ENCODE measurements around the gene PRSS56. TPM values are rescaled to one million over a fixed set of nuclear protein-coding genes. Genes with fewer than 3 reads are reported as not detected.

PRSS56 gene
- total RNA-seq, 1 donor from 2014 or later, result not detected

DNA sequence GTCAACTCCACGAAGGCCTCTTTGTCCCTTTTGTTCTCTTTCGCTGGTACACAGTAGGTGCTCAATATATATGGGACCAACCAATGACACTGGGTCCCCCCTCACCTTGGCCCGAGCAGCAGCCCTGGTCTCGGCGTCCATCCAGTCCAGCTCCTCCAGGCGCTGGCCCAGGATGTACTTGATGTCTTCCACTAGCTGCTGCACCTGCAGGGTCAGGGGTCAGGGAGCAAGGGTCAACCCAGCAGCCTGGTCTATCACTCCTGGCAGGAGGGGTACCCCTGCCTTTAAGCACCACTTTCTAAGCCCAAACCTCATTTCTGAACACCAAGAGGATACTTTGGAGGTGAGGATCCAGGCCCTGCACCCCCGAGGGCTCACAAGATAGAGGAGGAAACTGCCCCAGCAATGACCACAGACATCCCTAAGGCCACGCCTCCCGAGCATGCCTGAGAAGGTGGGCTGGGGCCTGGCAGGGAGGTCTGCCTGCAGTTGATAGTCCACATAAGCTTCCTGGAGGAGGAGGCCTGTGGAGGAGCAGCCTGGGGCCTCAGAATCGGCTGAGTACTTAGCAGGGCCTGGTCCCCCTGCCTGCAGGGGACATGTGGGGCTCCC, 36.8 kb upstream of the PRSS56 start:
- no peak overlapping the region for H3K27ac Mint-ChIP-seq
- peaks cover 16% of the 10 kb centered on the region for H3K27me3 Mint-ChIP-seq (ENCODE audit: insufficient read depth)
- H3K9me3 Mint-ChIP-seq, result no peaks in the 10 kb centered on the region
- H3K4me3 Mint-ChIP-seq, result no peak overlapping the region
- H3K36me3 Mint-ChIP-seq (ENCODE audit: low read depth), result no peaks in the 10 kb centered on the region
- DNase-seq (ENCODE audit: low spot score), result no peak
- H3K4me1 Mint-ChIP-seq (ENCODE audit: low read depth), result no peaks in the 10 kb centered on the region
- intact Hi-C loops (cut with micrococcal nuclease), result no loop called here

DNA sequence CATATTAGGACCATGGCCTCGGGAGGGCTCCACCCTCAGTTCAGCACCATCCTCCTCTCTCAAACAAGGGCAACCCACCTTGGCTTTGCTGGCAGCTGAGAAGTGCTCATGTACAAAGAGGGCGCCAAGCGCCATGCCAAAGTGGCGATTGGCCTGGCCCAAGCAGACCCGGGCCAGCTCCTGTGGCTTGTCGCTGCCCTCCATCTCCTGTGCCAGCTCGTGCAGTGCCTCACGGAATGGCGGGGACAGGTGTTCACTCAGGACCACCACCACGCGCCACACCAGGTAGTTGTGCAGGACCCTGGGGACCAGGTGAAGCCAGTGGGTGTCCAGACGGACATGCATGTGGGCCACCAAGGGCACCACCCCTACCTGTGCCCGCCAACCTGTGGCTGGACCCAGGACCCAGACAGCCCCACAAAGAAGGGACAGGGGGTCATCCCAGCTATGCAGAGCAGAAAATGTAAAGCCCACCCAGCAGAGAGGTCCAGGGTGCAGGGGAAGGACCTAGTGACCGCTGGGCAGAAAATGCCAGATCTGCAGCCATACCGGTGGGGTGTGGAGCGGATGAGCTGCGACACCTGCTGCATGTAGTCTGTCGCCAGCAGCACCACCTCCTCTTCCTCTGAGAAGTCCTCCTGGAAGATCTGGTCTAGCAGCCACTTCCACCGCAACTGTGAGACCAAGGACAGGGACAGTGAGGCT, 36.1 kb upstream of the PRSS56 start:
- H3K27ac Mint-ChIP-seq, result no peak overlapping the region
- H3K9me3 Mint-ChIP-seq, result no peaks in the 10 kb centered on the region
- H3K4me1 Mint-ChIP-seq (ENCODE audit: low read depth), result no peaks in the 10 kb centered on the region
- no peak overlapping the region for H3K4me3 Mint-ChIP-seq
- peaks cover 22% of the 10 kb centered on the region for H3K27me3 Mint-ChIP-seq (ENCODE audit: insufficient read depth)
- H3K36me3 Mint-ChIP-seq (ENCODE audit: low read depth), result no peaks in the 10 kb centered on the region
- no peak for DNase-seq (ENCODE audit: low spot score)
- intact Hi-C loops (cut with micrococcal nuclease), result no loop called here

DNA sequence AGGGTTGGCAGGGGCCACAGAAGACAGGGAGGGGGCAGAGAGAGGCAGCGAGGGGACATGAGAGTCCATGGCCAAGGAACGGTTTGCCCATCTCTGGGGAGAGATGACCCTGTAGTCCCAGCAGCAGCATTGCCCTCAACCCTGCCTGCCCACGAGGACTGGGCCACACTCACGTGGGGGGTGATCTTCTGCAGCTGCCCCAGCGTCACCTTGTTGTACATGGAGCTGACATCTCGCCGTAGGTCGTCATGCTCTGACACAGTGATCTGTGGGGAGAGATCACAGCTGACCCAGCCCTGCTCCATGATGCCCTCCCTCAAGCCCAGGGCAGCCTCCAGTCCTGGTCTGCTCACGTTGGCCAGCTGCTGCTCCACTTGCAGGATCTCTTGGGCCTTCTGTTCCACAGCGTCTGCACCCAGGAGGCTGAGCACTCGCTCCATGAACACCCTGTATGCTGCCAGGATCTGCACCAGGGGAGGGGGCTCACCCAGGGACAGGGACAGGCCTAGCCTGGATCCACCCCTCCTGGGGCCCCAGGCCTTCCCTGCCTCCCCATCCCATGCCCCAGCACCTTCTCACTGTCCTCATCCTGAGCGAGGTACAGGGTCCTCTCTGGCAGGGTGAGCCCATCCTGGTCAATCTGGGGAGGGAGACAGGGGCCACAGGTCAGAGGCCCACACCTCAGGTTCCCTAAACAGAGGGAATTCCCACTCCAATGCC, 35.4 kb upstream of the PRSS56 start:
- Mint-ChIP-seq H3K9me3 (no peaks in the 10 kb centered on the region), H3K4me3 (no peak overlapping the region), H3K27ac (no peak overlapping the region), H3K27me3 (ENCODE audit: insufficient read depth) (peaks cover 26% of the 10 kb centered on the region), H3K4me1 (ENCODE audit: low read depth) (no peaks in the 10 kb centered on the region), H3K36me3 (ENCODE audit: low read depth) (no peaks in the 10 kb centered on the region)
- intact Hi-C loops (cut with micrococcal nuclease), result no loop called here
- no peak for DNase-seq (ENCODE audit: low spot score)

DNA sequence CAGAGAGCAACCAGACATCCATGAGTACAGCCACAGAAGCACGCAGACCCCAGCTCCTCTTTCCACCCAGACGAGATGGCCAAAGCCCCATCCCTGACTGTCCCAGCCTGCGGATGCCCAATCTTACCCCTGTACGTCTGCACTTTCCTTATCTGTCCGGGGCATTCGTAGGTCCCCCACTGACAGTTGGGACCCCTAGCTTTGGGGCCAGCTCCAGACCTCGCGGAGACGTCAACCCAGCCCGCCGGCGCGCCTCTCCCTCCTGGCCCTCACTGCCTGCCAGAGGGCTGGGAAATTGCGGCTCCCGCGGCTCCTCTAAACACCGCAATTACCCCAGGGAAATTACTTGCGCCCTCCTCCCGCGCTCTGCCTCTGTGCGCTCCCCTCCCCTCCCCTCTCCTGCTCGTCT, 34.8 kb upstream of the PRSS56 start:
- Mint-ChIP-seq H3K27me3 (ENCODE audit: insufficient read depth) (peaks cover 26% of the 10 kb centered on the region), H3K27ac (no peak overlapping the region), H3K36me3 (ENCODE audit: low read depth) (no peaks in the 10 kb centered on the region), H3K4me3 (no peak overlapping the region), H3K9me3 (no peaks in the 10 kb centered on the region), H3K4me1 (ENCODE audit: low read depth) (no peaks in the 10 kb centered on the region)
- intact Hi-C loops (cut with micrococcal nuclease), result no loop called here
- no peak for DNase-seq (ENCODE audit: low spot score)

DNA sequence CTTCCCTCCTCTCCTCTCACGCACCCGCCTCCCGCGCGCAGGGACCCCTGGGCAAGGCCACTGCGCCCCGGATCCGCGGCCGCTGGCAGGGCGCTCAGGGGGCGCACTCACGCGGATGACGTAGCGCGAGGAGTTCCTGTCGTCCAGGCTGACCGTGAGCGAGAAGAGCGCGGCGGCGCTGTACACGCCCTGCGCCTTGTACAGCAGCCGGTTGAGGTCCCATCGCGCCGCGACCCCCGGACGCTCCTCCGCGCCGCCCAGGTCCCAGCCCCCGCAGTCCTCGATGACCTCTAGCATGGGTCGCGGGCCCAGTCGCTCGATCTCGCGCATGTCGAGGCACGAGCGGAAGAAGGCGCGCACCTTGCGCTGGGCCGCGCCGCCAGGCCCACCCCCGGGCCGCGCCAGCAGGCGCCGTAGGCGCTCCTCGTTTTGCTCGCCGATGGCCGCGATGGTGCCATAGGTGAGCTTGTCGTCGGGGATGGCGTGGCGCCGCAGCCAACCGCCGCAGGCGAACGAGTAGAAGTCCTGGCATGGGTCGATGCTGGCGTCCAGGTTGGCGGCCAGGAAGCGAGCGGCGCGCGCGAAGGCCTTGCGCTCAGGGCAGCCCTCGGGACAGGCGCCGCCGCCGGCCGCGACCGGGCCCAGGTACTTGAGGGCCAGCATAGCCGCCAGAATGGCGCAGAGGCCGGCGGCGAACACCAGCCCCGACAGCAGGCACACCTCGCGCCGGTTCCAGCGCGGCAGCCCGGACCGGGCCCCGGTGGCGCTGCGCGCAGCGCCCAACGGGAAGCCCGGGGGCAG, 34.2 kb upstream of the PRSS56 start:
- no peak overlapping the region for H3K4me3 Mint-ChIP-seq
- H3K4me1 Mint-ChIP-seq (ENCODE audit: low read depth), result no peaks in the 10 kb centered on the region
- H3K36me3 Mint-ChIP-seq (ENCODE audit: low read depth), result no peaks in the 10 kb centered on the region
- intact Hi-C loops (cut with micrococcal nuclease), result no loop called here
- H3K9me3 Mint-ChIP-seq, result no peaks in the 10 kb centered on the region
- H3K27ac Mint-ChIP-seq, result no peak overlapping the region
- peaks cover 26% of the 10 kb centered on the region for H3K27me3 Mint-ChIP-seq (ENCODE audit: insufficient read depth)
- no peak for DNase-seq (ENCODE audit: low spot score)

DNA sequence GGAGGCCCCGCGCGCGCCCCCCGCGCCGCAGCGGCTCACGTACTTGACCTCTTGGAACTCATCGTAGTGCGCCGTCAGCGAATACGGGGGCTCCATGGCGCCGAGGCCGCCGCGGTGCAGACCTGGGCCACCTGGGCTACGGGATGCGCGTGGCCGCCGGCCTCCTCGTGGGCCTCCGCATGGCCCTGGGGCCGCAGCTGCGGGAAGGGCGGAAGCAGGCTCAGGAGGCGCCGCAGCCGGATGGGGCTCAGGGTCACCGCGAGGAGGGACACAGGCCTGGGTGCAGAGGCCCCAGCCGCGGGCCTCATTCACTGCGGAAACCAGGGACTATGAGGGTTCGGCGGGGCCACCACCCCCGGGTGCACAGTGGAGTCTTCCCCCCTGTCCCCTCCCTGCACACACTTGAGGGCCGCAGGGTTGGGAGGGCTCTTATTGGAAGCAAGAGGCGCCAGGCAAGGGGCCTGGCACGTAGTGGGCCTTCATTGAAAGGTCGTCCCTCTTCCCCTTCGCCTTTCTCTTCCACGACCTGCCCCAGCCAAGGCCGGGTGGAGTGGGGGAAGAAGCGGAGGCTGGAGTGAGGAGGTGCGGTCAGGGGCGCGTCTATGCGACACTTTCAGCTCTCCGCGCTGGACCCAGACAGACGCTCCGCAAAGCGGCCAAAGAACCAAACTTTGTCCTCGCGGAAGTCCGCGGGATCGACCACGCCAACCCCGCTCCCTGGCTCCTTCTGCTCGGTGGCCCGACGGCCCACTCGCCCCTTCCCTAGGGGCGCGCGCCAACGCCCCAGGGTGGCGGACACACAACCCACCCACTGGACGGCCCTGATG, 33.4 kb upstream of the PRSS56 start:
- peaks cover 31% of the 10 kb centered on the region for H3K27me3 Mint-ChIP-seq (ENCODE audit: insufficient read depth)
- no peaks in the 10 kb centered on the region for H3K36me3 Mint-ChIP-seq (ENCODE audit: low read depth)
- intact Hi-C loops (cut with micrococcal nuclease), result no loop called here
- no peak overlapping the region for H3K27ac Mint-ChIP-seq
- no peaks in the 10 kb centered on the region for H3K9me3 Mint-ChIP-seq
- DNase-seq (ENCODE audit: low spot score), result no peak
- no peak overlapping the region for H3K4me3 Mint-ChIP-seq
- no peaks in the 10 kb centered on the region for H3K4me1 Mint-ChIP-seq (ENCODE audit: low read depth)

DNA sequence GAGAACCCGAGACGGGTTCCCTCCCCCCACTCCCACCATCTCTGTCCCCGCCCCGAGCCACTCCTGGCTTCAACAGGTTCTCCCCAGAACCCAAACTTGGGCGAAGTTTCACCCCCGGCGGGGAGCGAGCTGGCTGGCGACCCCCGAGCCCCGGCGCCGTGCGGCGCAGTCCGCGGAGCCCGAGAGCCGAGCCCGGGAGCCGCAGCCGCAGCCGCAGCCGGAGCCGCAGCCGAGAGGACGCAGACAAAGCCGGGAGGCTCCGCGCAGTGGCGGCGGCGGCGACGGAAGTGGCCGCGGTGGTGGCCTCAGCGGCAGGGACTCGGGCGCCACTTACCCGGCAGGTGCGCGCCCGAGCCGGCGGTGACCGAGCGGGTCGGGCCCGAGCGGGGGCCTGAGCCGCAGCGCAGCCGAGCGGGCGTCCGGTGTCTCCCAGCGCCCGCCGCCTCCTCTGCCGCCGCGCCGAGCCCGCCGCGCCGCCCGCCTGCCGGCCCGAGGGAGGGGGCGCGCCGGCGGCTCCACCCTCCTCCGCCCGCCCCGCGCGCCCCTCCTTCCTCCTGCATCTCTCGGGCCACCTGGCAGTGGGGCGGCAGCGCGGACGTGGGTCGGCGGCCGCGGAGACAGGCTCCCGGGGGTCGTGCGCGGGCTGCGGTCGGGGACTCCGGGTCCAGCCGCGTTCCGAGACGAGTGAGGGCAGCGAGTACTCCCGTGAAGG, 32.6 kb upstream of the PRSS56 start, which contains the start of gene ECEL1:
ECEL1 (minus strand) TSS at position 450 of the 712 bp plus-strand sequence. CDS start 1,181 bp downstream, outside the sequence.
- DNase-seq (ENCODE audit: low spot score), result no peak
- Mint-ChIP-seq H3K27ac (no peak within 1 kb of the TSS), H3K4me1 (ENCODE audit: low read depth) (no peaks in the 10 kb centered on the region), H3K36me3 (ENCODE audit: low read depth) (no peaks in the 10 kb centered on the region), H3K4me3 (no peak within 1 kb of the TSS), H3K9me3 (no peaks in the 10 kb centered on the region), H3K27me3 (ENCODE audit: insufficient read depth) (peaks cover 31% of the 10 kb centered on the region)
- intact Hi-C loops (cut with micrococcal nuclease), result no loop called here

DNA sequence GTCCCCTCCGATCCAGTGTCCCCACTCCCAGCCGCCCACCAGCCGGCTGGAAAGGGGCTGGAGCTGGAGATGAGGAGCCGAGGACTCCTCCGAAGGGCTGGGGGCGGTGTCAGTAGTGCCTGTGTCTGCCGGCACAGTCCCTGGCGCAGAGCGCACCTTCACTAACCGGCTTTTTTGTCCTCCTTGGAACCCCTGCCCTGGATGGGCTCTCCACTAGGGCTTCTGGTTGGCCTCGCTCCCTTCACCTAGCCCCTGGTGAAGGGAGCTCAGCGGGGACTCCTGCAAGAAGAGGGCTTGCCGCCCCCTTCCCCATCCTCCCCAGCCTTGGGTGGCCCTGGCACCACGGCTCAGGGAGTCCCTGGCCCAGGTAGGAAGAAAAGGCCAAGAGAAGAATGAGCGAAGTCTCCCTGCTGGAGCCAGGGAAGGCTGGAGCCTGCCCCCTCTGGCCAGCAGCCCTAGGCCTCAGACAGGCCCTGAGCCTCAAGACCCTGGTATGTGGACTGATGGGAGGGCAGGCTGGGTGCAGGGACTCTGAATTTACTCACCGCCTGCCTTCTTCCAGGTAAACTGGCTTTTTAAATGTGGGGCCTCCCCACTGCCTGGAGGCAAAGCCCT, 32.0 kb upstream of the PRSS56 start:
- H3K9me3 Mint-ChIP-seq, result no peaks in the 10 kb centered on the region
- DNase-seq (ENCODE audit: low spot score), result no peak
- no peaks in the 10 kb centered on the region for H3K36me3 Mint-ChIP-seq (ENCODE audit: low read depth)
- H3K4me3 Mint-ChIP-seq, result no peak overlapping the region
- no peak overlapping the region for H3K27ac Mint-ChIP-seq
- no peaks in the 10 kb centered on the region for H3K4me1 Mint-ChIP-seq (ENCODE audit: low read depth)
- peaks cover 31% of the 10 kb centered on the region for H3K27me3 Mint-ChIP-seq (ENCODE audit: insufficient read depth)
- intact Hi-C loops (cut with micrococcal nuclease), result no loop called here

DNA sequence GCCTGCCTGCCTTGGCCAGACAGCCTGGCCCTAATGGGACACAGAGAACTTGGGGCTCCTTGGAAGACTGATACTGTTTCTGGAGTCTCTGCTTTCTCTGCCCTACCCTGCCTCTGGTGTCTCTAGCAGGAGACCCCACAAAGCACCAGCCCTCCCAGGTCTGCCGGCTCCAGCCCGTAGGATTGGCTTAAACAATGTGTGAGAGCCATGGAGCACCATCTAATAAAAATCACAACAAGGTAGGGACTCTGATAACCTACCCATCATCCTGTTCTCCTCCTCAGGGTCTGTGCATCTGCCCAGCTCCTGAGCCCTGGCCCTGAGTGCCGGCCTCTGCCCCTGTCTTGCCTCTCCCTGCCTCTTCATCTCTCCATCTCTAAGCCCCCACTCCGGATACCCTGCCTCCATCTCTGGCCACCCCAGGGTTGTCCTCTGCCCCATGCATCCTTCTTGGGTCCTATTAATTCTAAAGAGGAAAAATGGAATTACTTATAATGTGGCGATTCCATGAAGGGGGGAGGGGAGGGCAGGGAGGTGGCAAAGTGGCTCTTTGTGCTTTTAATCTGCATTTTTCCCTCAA, 31.4 kb upstream of the PRSS56 start:
- no peak overlapping the region for H3K4me3 Mint-ChIP-seq
- intact Hi-C loops (cut with micrococcal nuclease), result no loop called here
- no peak overlapping the region for H3K27ac Mint-ChIP-seq
- H3K27me3 Mint-ChIP-seq (ENCODE audit: insufficient read depth), result peaks cover 33% of the 10 kb centered on the region
- no peaks in the 10 kb centered on the region for H3K9me3 Mint-ChIP-seq
- H3K4me1 Mint-ChIP-seq (ENCODE audit: low read depth), result no peaks in the 10 kb centered on the region
- DNase-seq (ENCODE audit: low spot score), result no peak
- no peaks in the 10 kb centered on the region for H3K36me3 Mint-ChIP-seq (ENCODE audit: low read depth)

DNA sequence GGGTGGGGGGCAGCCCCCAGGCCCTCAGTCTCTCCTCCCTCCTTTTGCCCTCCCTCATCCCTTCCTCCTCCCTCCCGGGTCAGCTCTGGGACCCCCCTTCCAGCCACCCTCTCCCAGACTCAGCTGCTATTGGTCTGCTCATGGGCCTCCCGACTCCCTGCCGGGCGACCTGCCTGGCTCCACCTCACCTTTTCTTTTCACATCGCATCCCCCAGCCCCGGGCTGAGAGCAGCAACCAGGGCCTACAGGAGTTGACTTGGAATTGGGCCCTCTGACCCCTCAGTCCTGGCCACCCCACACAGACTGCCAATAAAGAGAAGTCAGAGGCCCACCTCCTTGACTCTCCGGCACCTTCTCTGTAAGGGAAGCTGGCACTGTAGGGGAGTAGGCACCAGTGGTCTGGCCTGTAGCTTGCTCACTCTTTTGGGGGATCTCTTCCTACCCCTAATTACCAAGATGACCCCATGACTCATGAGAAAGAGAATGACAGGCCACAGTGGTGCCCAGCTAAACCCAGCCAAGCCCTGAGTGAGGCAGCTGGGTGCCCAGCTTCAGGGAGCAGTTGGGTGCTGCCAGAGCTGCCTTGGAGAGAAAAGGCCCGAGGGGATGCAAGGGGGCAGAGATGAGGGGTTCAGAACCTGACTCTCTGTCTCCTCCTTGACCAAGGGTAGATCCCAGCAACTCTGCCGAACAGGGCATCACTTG, 30.5 kb upstream of the PRSS56 start:
- Mint-ChIP-seq H3K36me3 (ENCODE audit: low read depth) (no peaks in the 10 kb centered on the region), H3K27me3 (ENCODE audit: insufficient read depth) (peaks cover 28% of the 10 kb centered on the region), H3K9me3 (no peaks in the 10 kb centered on the region), H3K4me3 (no peak overlapping the region), H3K4me1 (ENCODE audit: low read depth) (no peaks in the 10 kb centered on the region), H3K27ac (no peak overlapping the region)
- intact Hi-C loops (cut with micrococcal nuclease), result no loop called here
- no peak for DNase-seq (ENCODE audit: low spot score)
